BE2C (cell line): Measurements from ENCODE around the gene C12orf56.
"Not testable (repeated sequence)": the region's sequence is repeated elsewhere in the genome, so short reads cannot be mapped to it uniquely, and the experiment has no call there.

ENCODE experiments used
- DNase-seq: peaks from one replicate; pipeline ENCODE4 v3.0.0-alpha.2; 2020
- H3K27me3 ChIP-seq: fragments of 250-450 bp; sonication (Bioruptor Pico); 2 replicates; pipeline ENCODE4 v1.5.1; 2020; ENCODE audit warnings: mild to moderate bottlenecking
- H3K36me3 ChIP-seq: fragments of 250-450 bp; sonication (Bioruptor Pico); 2 replicates; pipeline ENCODE4 v1.5.1; 2020; ENCODE audit warnings: mild to moderate bottlenecking
- H3K4me1 ChIP-seq: fragments of 250-450 bp; sonication (Bioruptor Pico); 2 replicates; pipeline ENCODE4 v1.5.1; 2020
- H3K4me3 ChIP-seq: 2 replicates; pipeline ENCODE4 v1.5.1; 2011; ENCODE audit warnings: low read depth, low read length
- H3K9me3 ChIP-seq: fragments of 250-450 bp; sonication (Bioruptor Pico); 2 replicates; pipeline ENCODE4 v1.5.1; 2020
- CTCF ChIP-seq: IDR thresholded peaks from 2 replicates; pipeline ENCODE4 v1.5.1; 2012; ENCODE audit warnings: mild to moderate bottlenecking, low read depth, low read length

Gene C12orf56

DNA sequence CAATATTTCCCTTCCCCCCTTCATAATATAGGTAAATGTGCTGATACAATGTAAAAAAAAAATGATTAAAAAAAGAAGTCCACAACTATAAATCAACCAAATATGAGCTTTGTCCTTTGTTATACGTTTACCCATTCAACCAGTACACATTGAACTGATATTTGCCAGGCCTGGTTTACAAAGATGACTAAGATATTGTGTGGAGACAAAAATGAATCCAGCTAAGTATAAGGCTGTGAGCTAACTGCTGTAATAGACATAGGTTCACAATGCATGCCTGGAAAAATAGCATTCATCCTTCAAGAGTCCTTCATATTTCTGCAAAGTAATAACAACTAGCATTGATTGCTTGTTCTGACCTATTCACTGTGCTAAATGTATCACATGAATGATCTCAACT, 6.9 kb downstream of the C12orf56 start:
- H3K36me3 ChIP-seq = no peaks in the 10 kb centered on the region
- no peaks in the 10 kb centered on the region for H3K4me1 ChIP-seq
- DNase-seq = no peak
- no peak overlapping the region for H3K4me3 ChIP-seq
- H3K27me3 ChIP-seq = no peaks in the 10 kb centered on the region
- TF ChIP-seq CTCF = no peak
- H3K9me3 ChIP-seq = no peaks in the 10 kb centered on the region

DNA sequence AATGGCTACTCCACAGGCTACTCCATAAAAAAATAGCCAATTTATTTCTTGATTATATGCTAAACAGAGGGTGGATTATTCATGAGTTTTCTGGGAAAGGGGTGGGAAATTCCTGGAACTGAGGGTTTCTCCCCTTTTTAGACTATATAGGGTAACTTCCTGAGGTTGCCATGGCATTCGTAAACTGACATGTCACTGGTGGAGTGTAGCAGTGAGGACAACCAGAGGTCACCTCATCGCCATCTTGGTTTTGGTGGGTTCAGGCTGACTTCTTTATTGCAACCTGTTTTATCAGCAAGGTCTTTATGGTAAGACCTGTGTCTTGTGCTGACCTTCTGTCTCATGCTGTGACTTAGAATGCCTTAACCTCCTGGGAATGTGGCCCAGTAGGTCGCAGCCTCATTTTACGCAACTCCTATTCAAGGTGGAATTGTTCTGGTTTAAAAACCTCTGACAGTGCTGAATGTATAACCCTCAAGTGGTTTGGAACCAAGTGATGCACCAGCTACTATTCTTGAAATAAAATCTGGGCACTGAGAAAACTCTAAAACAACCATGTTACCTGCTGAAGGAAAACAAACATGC, 27.7 kb downstream of the C12orf56 start:
- Histone ChIP-seq H3K27me3 (no peaks in the 10 kb centered on the region), H3K4me1 (no peaks in the 10 kb centered on the region), H3K4me3 (no peak overlapping the region), H3K9me3 (no peaks in the 10 kb centered on the region), H3K36me3 (no peaks in the 10 kb centered on the region)
- no peak for DNase-seq
- TF ChIP-seq CTCF = no peak

GRCh38 chr12:64361173-64361572, 29.4 kb downstream of the C12orf56 start:
- H3K4me3 ChIP-seq, H3K36me3 ChIP-seq, H3K27me3 ChIP-seq, H3K4me1 ChIP-seq, H3K9me3 ChIP-seq, DNase-seq: not testable (repeated sequence)

DNA sequence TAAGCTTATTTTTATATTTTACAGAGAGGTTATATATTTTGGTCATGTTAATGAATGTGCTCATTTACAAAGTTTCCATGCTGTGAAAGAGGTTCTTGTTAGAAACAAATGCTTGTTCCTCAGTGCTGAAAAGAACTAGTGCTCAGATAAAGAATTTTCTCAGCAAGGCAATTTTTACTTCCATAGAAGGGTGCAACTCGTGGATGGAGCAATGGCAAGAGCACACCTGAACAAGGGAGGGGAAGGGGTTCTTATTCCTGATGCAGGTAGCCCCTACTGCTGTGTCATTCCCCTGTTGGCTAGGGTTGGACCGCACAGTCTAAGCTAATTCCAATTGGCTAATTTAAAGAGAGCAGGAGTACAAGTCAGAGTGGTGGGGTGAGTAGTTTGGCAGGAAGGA, 34.3 kb downstream of the C12orf56 start:
- not testable (repeated sequence) for H3K36me3 ChIP-seq, H3K4me3 ChIP-seq, H3K27me3 ChIP-seq, DNase-seq, H3K4me1 ChIP-seq, H3K9me3 ChIP-seq

GRCh38 chr12:64352181-64352580, 38.4 kb downstream of the C12orf56 start:
- Histone ChIP-seq H3K9me3 (no peaks in the 10 kb centered on the region; the same call in 1 of the 2 replicates), H3K36me3 (no peaks in the 10 kb centered on the region), H3K27me3 (no peaks in the 10 kb centered on the region), H3K4me1 (no peaks in the 10 kb centered on the region), H3K4me3 (no peak overlapping the region)
- TF ChIP-seq CTCF = peak; percentile 30; the same call in 1 of the 2 replicates
- no peak for DNase-seq

DNA sequence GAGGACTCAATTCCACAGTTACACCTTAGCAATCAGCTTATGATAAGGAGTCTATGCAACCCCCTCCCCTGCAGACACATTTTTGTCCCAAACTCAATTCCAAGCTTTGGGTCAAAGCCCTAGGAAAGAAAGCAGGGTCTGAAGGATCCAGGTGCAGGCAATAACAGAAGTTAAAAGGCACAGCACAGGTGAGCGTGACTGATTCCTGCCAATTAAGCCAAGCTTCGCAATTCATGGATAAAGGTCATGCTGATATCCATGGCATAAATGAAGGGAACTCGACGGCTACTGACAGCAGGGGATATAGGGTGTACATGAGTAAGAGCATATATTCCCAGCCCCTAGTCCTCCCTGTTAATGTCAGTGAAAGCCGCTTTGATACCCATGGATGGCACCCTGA, 39.3 kb downstream of the C12orf56 start:
- Histone ChIP-seq H3K36me3 (no peaks in the 10 kb centered on the region), H3K4me1 (no peaks in the 10 kb centered on the region), H3K4me3 (no peak overlapping the region), H3K27me3 (no peaks in the 10 kb centered on the region), H3K9me3 (no peaks in the 10 kb centered on the region; the same call in 1 of the 2 replicates)
- DNase-seq = no peak
- no peak for TF ChIP-seq CTCF

GRCh38 chr12:64347630-64348029, 42.9 kb downstream of the C12orf56 start:
- H3K36me3 ChIP-seq = no peaks in the 10 kb centered on the region
- no peak overlapping the region for H3K4me3 ChIP-seq
- H3K27me3 ChIP-seq = no peaks in the 10 kb centered on the region
- TF ChIP-seq CTCF = no peak
- no peak for DNase-seq
- no peaks in the 10 kb centered on the region for H3K4me1 ChIP-seq
- no peaks in the 10 kb centered on the region; the same call in 1 of the 2 replicates for H3K9me3 ChIP-seq

DNA sequence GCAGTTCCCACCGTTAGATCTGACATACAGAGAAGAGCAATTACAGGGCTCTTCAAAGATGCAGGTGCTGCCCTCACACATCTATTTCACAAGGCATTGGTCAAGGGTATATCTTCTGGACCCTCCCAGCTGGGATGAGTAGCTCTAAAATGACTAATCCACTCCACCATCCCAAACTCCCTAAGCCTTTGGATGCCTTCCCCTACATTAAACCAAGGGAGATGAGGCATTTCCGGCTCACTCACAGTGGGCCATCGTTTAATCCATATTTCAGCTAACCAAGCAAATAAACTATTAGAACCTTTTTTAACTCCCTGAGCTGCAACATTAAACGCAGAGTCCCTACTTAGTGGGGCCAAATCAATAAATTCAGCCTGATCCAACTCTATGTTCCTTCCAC, 45.9 kb downstream of the C12orf56 start:
- not testable (repeated sequence) for H3K9me3 ChIP-seq, H3K27me3 ChIP-seq, DNase-seq, H3K4me3 ChIP-seq, H3K4me1 ChIP-seq, H3K36me3 ChIP-seq

GRCh38 chr12:64340546-64340945, 50.0 kb downstream of the C12orf56 start:
- H3K9me3 ChIP-seq, H3K4me3 ChIP-seq, H3K4me1 ChIP-seq, H3K27me3 ChIP-seq, DNase-seq, H3K36me3 ChIP-seq: not testable (repeated sequence)
